Prostate gland (tissue), 2 donors: ENCODE results near the gene PABPC1L. TPM values are rescaled to one million over a fixed set of nuclear protein-coding genes. Genes with fewer than 3 reads are reported as not detected.

Experiments
- DNase-seq: peaks from one replicate; pipeline ENCODE4 v3.0.0-alpha.2; 2019; ENCODE audit warnings: low spot score
- H3K27ac ChIP-seq, 2 donors: fragments of 200-600 bp; sonication (generic); 2 replicates each; pipeline ENCODE4 v1.5.1; 2017 to 2019
- H3K27me3 ChIP-seq: fragments of 200-600 bp; sonication (generic); replicated peaks from 2 replicates; pipeline ENCODE4 v1.5.1; 2019; ENCODE audit not compliant: insufficient read depth
- H3K36me3 ChIP-seq, 2 donors: fragments of 200-600 bp; sonication (generic); 1 replicate in 1 of 2; 2 replicates in 1 of 2; pipeline versions ENCODE4 v1.5.1 to v1.8.1; 2017 to 2019
- H3K4me1 ChIP-seq: fragments of 200-600 bp; sonication (generic); replicated peaks from 2 replicates; pipeline ENCODE4 v1.5.1; 2019
- H3K4me3 ChIP-seq, 2 donors: fragments of 200-600 bp; sonication (generic); 2 replicates each; pipeline ENCODE4 v1.5.1; 2017 to 2019
- H3K9me3 ChIP-seq: fragments of 200-600 bp; sonication (generic); 2 replicates; pipeline ENCODE4 v1.5.1; 2017
- POLR2A ChIP-seq: fragments of 450-650 bp; IDR thresholded peaks from one replicate; pipeline ENCODE4 v1.6.1; 2016; ENCODE audit warnings: antibody characterized with exemption, mild to moderate bottlenecking
- POLR2AphosphoS5 ChIP-seq: sonication (generic); formaldehyde crosslinking; IDR thresholded peaks from one replicate; pipeline ENCODE4 v1.6.1; 2017; ENCODE audit warnings: antibody characterized with exemption
- WGBS: methylation state at CpG from one replicate; pipeline ENCODE4 v1.1.5; 2018; 5-methylcytosine and 5-hydroxymethylcytosine counted together
- intact Hi-C: fragments of 100-400 bp; cut with DNase I; formaldehyde crosslinking; loops from one replicate; pipeline ENCODE4 v1.14.2; 2022
- total RNA-seq, 2 donors: library from RNA; depleted of rRNA; stranded (reverse); fragments of >200 nt; gene quantifications; one replicate each; pipeline ENCODE4 v1.1.0, GENCODE V29; 2016
- TF ChIP-seq, protein P1 (sequence below), 4 experiments: fragments of 200-600 bp in 2 of 4; fragments of 450-650 bp in 2 of 4; sonication (generic) in 2 of 4; IDR thresholded peaks; 1 replicate in 3 of 4; 2 replicates in 1 of 4; pipeline ENCODE4 v1.5.1; 2016 to 2019; ENCODE audit warnings: antibody characterized with exemption in 4 of 4, mild to moderate bottlenecking in 2 of 4, moderate library complexity in 2 of 4

PABPC1L gene
- total RNA-seq, 2 donors from 2014 or later: 35.6 to 48.9 TPM

DNA sequence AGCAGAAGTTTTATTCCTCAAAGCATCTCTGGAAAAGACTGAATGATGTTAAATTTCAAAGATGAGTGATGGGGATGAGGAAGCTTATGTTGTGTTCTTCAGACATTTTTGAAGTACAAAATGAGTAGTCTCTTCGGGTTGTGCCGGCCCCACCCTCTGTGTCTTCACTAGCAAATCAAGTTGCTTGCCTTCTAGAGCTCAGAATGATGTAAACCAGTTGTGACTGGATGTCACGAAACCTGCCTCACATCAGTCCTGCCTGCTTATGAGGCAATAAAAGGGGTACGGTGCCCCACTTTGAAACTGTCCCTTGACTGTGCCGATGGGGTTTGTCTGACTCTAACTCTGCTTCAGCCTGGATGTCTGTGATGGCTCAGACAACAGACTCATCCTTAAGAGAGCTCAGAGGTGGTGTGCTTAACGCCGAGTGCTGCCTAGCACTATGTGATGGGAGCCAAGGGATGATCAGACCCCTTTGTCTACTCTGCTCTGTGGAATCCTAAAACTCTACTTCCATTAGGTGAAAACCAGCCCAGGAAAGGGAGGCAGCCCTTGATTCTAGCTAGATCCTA, 31.3 kb downstream of the PABPC1L start:
- WGBS: 77% methylated on average over 7 of the region's 7 CpGs

DNA sequence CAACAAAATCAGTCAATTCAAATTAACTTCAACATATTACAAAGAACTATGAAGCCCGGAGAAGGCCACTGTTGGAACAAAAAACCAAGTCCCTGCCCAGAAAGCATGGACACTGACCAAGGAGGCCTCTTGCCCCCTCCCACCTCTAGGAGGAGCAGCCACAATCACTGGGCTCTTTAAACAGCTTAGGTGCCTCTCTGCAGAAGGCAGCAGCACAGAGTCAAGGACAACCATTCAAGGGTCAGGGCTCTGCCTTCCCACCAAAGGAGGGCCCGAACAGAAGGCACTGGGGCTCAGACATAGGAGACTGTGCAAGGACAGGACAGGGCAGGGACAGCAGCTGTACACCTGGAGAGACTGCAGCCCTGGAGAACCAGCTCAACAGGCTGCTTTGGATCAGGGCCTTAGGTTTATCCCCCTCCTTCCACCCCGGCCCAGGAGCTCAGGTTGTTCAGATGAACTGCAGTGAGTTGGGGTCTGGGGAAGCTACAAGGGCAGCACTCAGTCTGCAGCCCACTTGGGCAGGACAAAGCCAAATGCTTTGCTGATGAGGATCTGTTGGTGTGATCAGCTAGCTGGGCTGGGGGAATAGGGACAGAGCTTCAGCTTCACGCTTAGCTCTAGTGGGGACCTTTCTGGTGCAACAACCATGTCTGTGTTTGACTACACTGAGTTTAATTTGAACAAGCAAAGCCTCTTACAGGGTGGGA, 32.6 kb downstream of the PABPC1L start:
- DNase-seq: no peak
- no peaks in the 10 kb centered on the region for H3K27me3 ChIP-seq
- no peak overlapping the region for H3K4me3 ChIP-seq
- peaks cover 0 to 9% of the 10 kb centered on the region in 2 donors for H3K36me3 ChIP-seq
- 73% methylated on average over 4 of the region's 4 CpGs for WGBS
- H3K9me3 ChIP-seq: no peaks in the 10 kb centered on the region
- intact Hi-C loops: no loop called here
- TF ChIP-seq, protein P1, sequence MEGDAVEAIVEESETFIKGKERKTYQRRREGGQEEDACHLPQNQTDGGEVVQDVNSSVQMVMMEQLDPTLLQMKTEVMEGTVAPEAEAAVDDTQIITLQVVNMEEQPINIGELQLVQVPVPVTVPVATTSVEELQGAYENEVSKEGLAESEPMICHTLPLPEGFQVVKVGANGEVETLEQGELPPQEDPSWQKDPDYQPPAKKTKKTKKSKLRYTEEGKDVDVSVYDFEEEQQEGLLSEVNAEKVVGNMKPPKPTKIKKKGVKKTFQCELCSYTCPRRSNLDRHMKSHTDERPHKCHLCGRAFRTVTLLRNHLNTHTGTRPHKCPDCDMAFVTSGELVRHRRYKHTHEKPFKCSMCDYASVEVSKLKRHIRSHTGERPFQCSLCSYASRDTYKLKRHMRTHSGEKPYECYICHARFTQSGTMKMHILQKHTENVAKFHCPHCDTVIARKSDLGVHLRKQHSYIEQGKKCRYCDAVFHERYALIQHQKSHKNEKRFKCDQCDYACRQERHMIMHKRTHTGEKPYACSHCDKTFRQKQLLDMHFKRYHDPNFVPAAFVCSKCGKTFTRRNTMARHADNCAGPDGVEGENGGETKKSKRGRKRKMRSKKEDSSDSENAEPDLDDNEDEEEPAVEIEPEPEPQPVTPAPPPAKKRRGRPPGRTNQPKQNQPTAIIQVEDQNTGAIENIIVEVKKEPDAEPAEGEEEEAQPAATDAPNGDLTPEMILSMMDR (IDR thresholded peaks at IDR 0.05): no peak
- TF ChIP-seq POLR2AphosphoS5: no peak
- no peak for TF ChIP-seq POLR2A
- no peaks in the 10 kb centered on the region for H3K4me1 ChIP-seq
- H3K27ac ChIP-seq: no peak overlapping the region

More for the DNA sequence above, 31.3 kb downstream of the PABPC1L start:
- Histone ChIP-seq H3K9me3 (no peaks in the 10 kb centered on the region), H3K4me1 (no peaks in the 10 kb centered on the region), H3K4me3 (no peak overlapping the region), H3K36me3 (peaks cover 0 to 9% of the 10 kb centered on the region in 2 donors), H3K27ac (no peak overlapping the region), H3K27me3 (no peaks in the 10 kb centered on the region)
- TF ChIP-seq, protein P1 (IDR thresholded peaks at IDR 0.05): no peak
- no peak for TF ChIP-seq POLR2AphosphoS5
- no peak for TF ChIP-seq POLR2A
- intact Hi-C loops: no loop called here
- no peak for DNase-seq

DNA sequence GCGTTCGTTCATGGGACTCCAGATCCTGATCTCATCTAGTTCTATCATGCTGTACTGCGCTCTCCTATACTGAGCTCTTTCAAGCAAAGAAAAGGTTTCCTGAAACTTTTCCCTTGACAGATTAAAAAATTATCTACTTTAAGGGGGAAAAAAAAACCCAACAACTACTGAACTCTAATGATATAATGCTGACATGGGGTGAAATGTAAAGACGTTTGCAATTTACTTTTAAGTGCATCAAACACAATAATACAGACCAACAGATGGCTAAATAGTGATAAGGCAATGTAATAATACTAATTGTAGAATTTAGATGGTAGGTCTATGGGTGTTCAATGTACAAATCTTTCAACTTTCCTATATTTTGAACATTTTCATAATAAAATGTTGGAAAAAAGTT, 34.0 kb downstream of the PABPC1L start:
- no peaks in the 10 kb centered on the region for H3K27me3 ChIP-seq
- H3K9me3 ChIP-seq: no peaks in the 10 kb centered on the region
- TF ChIP-seq POLR2A (no peak), POLR2AphosphoS5 (no peak)
- TF ChIP-seq, protein P1 (IDR thresholded peaks at IDR 0.05): no peak
- no peaks in the 10 kb centered on the region for H3K4me1 ChIP-seq
- WGBS: 85% methylated on average over 4 of the region's 4 CpGs
- no peak overlapping the region for H3K27ac ChIP-seq
- H3K4me3 ChIP-seq: no peak overlapping the region
- H3K36me3 ChIP-seq: peaks cover 5 to 9% of the 10 kb centered on the region in 2 donors
- intact Hi-C loops: no loop called here
- DNase-seq: no peak

DNA sequence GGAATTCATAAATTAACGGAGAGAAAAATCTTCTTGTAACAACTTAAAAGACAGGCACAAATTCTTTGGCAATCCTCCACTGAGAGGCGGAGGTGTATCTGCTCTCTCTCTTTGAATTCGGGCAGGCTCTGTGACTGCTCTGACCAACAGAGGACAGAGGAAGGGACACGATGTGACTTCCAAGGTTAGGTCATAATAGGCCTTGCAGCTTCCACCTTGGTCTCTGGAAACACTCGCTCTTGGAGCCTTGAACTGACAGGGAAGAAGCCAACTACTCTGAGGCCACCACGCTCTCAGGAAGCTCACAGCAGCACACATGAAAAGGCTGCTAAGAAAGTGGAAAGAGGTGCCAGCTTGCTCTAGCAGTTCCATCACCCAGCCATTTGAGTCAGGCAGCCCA, 35.4 kb downstream of the PABPC1L start:
- Histone ChIP-seq H3K27ac (no peak overlapping the region), H3K27me3 (no peaks in the 10 kb centered on the region), H3K4me3 (no peak overlapping the region), H3K36me3 (peaks cover 5 to 13% of the 10 kb centered on the region in 2 donors), H3K9me3 (no peaks in the 10 kb centered on the region), H3K4me1 (no peaks in the 10 kb centered on the region)
- intact Hi-C loops: no loop called here
- DNase-seq: no peak
- WGBS: 79% methylated on average over 6 of the region's 6 CpGs
- TF ChIP-seq POLR2AphosphoS5 (no peak), POLR2A (no peak)
- TF ChIP-seq, protein P1 (IDR thresholded peaks at IDR 0.05): no peak
